Activated CD4-positive, alpha-beta T cell treated with anti-CD3 and anti-CD28 coated beads for 36 hours (primary cell): ENCODE data around the gene AOC3. TPM values are rescaled to one million over a fixed set of nuclear protein-coding genes. Genes with fewer than 3 reads are reported as not detected.
"Not testable (repeated sequence)": the region's sequence is repeated elsewhere in the genome, so short reads cannot be mapped to it uniquely, and the experiment has no call there.

Experiments
- ATAC-seq: fragments of 200-7000 bp; cut with Tn5 transposase; one replicate; pipeline ENCODE4 v1.10.0; 2021; ENCODE audit warnings: mild to moderate bottlenecking, moderate library complexity
- CTCF ChIA-PET: fragments of 350-600 bp; sonication (Branson Sonifier 250); formaldehyde crosslinking; loops from one replicate; lab custom pipeline; 2021; ENCODE audit warnings: antibody characterized with exemption; lab: Charles Lee
- POLR2A ChIA-PET: fragments of 350-600 bp; sonication (Branson Sonifier 250); formaldehyde crosslinking; loops from one replicate; lab custom pipeline; 2021; ENCODE audit warnings: antibody characterized with exemption, inconsistent platforms; lab: Charles Lee
- DNase-seq: peaks from one replicate; pipeline ENCODE4 v3.0.0-alpha.2; 2020
- H3K27ac Mint-ChIP-seq: one replicate; pipeline ENCODE4 v1.8.0; 2021; ENCODE audit warnings: mixed read lengths
- H3K27me3 Mint-ChIP-seq: one replicate; pipeline ENCODE4 v1.8.0; 2021; ENCODE audit warnings: mixed read lengths
- H3K36me3 Mint-ChIP-seq: one replicate; pipeline ENCODE4 v1.8.0; 2021; ENCODE audit warnings: low read depth, mixed read lengths
- H3K4me1 Mint-ChIP-seq: one replicate; pipeline ENCODE4 v1.8.0; 2021; ENCODE audit warnings: mixed read lengths
- H3K4me3 Mint-ChIP-seq: one replicate; pipeline ENCODE4 v1.8.0; 2021; ENCODE audit warnings: mild to moderate bottlenecking, moderate library complexity, mixed read lengths
- H3K9me3 Mint-ChIP-seq: one replicate; pipeline ENCODE4 v1.8.0; 2021; ENCODE audit warnings: low read depth, mixed read lengths
- intact Hi-C, 2 experiments: fragments of 100-400 bp; cut with DNase I in 1 of 2; cut with micrococcal nuclease in 1 of 2; formaldehyde crosslinking; loops; one replicate each; pipeline versions ENCODE4 v1.14.2 to v1.15.1; 2022 to 2024; cut with DNase I, micrococcal nuclease
- total RNA-seq, 2 experiments: library from RNA; stranded (reverse); gene quantifications; one replicate each; pipeline ENCODE4 v1.2.3, GENCODE V29; 2021

The AOC3 gene
- total RNA-seq, 2 experiments from 2014 or later, result 1.2 to 2.0 TPM

DNA sequence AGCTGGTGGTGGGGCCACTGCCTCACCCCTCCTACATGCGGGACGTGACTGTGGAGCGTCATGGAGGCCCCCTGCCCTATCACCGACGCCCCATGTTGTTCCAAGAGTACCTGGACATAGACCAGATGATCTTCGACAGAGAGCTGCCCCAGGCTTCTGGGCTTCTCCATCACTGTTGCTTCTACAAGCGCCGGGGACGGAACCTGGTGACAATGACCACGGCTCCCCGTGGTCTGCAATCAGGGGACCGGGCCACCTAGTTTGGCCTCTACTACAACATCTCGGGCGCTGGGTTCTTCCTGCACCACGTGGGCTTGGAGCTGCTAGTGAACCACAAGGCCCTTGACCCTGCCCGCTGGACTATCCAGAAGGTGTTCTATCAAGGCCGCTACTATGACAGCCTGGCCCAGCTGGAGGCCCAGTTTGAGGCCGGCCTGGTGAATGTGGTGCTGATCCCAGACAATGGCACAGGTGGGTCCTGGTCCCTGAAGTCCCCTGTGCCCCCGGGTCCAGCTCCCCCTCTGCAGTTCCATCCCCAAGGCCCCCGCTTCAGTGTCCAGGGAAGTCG, 16.8 kb downstream of the AOC3 start:
- H3K27me3 Mint-ChIP-seq, H3K9me3 Mint-ChIP-seq, H3K27ac Mint-ChIP-seq, DNase-seq, H3K4me3 Mint-ChIP-seq, ATAC-seq, H3K36me3 Mint-ChIP-seq, POLR2A ChIA-PET, H3K4me1 Mint-ChIP-seq, intact Hi-C loops: not testable (repeated sequence)
- CTCF ChIA-PET, result interaction anchor here (0.8 kb wide), 1 partner anchor 12 kb away, joined by 3 read pairs; no protein-coding TSS in a partner anchor

- Mint-ChIP-seq H3K36me3 (no peaks in the 10 kb centered on the region), H3K4me3 (no peak overlapping the region), H3K4me1 (no peaks in the 10 kb centered on the region), H3K27me3 (peaks cover 5% of the 10 kb centered on the region), H3K9me3 (no peaks in the 10 kb centered on the region), H3K27ac (no peak overlapping the region)
- intact Hi-C loops, result no loop called here
- ATAC-seq, result no peak
- ChIA-PET POLR2A (no interaction called here), CTCF (interaction anchor here (0.6 kb wide), 1 partner anchor 95 kb away, joined by 3 read pairs; no protein-coding TSS in a partner anchor)
- DNase-seq, result no peak
Measured at GRCh38 chr17:42868338-42868737, 17.3 kb downstream of the AOC3 start.

GRCh38 chr17:42871647-42872046, 20.6 kb downstream of the AOC3 start:
- POLR2A ChIA-PET, result no interaction called here
- H3K4me1 Mint-ChIP-seq, result no peaks in the 10 kb centered on the region
- DNase-seq (no peak), ATAC-seq (no peak)
- H3K9me3 Mint-ChIP-seq, result no peaks in the 10 kb centered on the region
- intact Hi-C loops, result no loop called here
- peaks cover 5% of the 10 kb centered on the region for H3K27me3 Mint-ChIP-seq
- H3K36me3 Mint-ChIP-seq, result no peaks in the 10 kb centered on the region
- no peak overlapping the region for H3K27ac Mint-ChIP-seq
- H3K4me3 Mint-ChIP-seq, result no peak overlapping the region
- CTCF ChIA-PET, result no interaction called here

DNA sequence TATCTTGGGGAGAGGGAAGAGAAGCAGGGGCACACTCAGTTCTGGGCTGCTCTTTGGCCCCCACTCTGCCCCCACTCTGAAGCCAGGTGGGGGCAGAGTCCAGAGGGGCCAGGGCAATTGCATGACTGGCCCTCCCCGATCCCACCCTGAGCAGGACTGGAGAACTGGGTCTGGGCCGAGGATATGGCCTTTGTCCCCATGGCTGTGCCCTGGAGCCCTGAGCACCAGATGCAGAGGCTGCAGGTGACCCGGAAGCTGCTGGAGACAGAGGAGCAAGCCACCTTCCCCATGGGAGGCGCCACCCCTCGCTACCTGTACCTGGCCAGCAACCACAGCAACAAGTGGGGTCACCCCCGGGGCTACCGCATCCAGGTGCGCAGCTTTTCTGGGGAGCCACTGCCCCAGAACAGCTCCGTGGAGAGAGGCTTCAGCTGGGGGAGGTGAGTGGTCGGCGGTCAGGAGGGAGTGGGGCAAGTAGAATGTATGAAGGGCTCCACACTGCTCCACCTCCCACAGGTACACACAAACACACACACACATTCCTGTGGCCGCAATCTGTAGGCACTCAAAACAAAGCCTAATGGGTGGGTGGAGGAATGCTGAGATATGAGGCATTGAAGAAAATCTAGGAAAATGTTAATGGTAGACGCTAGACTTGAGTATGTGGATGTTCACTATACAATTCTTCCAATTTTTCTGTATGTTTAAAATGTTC, 21.4 kb downstream of the AOC3 start:
- Mint-ChIP-seq H3K4me3 (no peak overlapping the region), H3K27ac (no peak overlapping the region), H3K27me3 (peaks cover 6% of the 10 kb centered on the region), H3K9me3 (no peaks in the 10 kb centered on the region), H3K36me3 (no peaks in the 10 kb centered on the region), H3K4me1 (no peaks in the 10 kb centered on the region)
- intact Hi-C loops, result no loop called here
- POLR2A ChIA-PET, result no interaction called here
- CTCF ChIA-PET, result no interaction called here
- ATAC-seq, result no peak
- no peak for DNase-seq

DNA sequence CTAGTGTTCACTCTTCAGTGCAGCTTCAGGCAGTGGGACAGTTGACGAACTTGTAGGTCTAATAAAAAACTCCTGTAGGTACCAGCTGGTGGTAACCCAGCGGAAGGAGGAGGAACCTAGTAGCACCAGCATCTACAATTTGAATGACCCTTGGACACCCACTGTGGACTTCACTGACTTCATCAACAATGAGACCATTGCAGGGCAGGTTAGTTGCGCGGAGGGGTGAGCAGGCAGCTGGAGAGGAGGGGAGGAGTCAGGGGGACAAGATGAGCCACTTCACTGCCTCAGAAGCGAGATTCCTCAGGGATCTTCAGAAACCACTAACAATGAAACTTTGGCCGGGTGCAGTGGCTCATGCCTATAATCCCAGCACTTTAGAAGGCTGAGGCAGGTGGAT, 22.3 kb downstream of the AOC3 start:
- H3K27me3 Mint-ChIP-seq, result peaks cover 10% of the 10 kb centered on the region
- intact Hi-C loops, result no loop called here
- no peak overlapping the region for H3K4me3 Mint-ChIP-seq
- CTCF ChIA-PET, result no interaction called here
- ATAC-seq, result no peak
- DNase-seq, result no peak
- H3K4me1 Mint-ChIP-seq, result no peaks in the 10 kb centered on the region
- no peaks in the 10 kb centered on the region for H3K36me3 Mint-ChIP-seq
- no peaks in the 10 kb centered on the region for H3K9me3 Mint-ChIP-seq
- H3K27ac Mint-ChIP-seq, result no peak overlapping the region
- POLR2A ChIA-PET, result no interaction called here

- not testable (repeated sequence) for ATAC-seq, H3K36me3 Mint-ChIP-seq
- H3K27me3 Mint-ChIP-seq, result peaks cover 15% of the 10 kb centered on the region
Measured at GRCh38 chr17:42873932-42874695, 23.1 kb downstream of the AOC3 start.

DNA sequence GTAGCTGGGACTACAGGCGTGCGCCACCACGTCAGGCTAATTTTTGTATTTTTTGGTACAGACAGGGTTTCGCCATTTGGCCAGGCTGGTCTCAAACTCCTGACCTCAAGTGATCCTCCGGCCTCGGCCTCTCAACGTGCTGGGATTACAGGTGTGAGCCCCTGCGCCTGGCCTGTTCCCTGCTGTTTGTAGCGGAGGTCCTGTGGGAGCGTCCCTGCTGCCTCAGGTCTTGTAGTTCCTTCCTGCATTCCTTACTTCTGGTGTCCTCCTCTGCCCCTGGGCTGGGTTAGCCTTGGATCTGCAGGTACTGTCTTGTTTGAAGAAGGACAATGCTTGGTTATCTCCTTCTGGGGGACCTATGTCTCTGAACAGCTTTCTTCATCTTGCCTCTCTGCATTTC, 26.0 kb downstream of the AOC3 start:
- CTCF ChIA-PET, result no interaction called here

More at GRCh38 chr17:42873932-42874695, 23.1 kb downstream of the AOC3 start:
- POLR2A ChIA-PET, H3K4me3 Mint-ChIP-seq, DNase-seq, intact Hi-C loops, H3K9me3 Mint-ChIP-seq, H3K27ac Mint-ChIP-seq, CTCF ChIA-PET, H3K4me1 Mint-ChIP-seq: not testable (repeated sequence)

DNA sequence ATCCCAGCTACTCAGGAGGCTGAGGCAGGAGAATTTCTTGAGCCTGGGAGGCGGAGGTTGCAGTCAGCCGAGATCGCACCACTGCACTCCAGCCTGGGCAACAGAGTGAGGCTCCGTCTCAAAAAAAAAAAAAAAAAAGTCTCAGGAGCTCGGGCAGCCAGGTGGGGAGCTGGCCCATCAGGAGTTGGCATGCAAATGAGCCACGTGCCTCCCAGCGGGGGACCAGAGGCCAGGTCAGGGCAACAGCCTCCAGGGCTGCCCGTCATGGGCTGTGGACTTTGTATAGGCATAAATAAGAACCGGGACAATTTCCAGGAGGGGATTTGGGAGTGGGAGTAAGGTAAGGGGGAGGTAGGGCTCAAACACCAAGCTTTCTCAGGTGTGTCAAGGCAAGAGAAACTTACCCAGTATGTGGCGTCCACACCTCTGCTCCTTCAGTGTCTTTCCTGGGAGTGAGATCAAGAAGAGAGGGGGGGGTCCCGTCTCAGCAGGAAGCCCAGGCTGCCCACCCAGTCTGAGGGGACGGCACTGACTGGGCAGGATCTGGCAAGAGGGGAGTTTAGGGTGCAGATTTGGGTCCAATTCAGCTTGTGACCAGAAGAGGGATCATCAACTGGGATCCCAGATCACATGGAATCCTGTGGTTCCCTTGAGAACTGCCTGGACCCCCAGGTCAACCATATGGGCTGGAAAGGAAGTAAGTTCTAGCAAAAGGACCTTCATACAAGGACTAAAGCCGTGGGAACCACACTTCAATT, 27.3 kb downstream of the AOC3 start:
- POLR2A ChIA-PET, result no interaction called here
- no peak overlapping the region for H3K27ac Mint-ChIP-seq
- CTCF ChIA-PET, result interaction anchor here (0.7 kb wide), 1 partner anchor 325 kb away, joined by 3 read pairs; no protein-coding TSS in a partner anchor

More for the DNA sequence above, 26.0 kb downstream of the AOC3 start:
- Mint-ChIP-seq H3K27me3 (peaks cover 20% of the 10 kb centered on the region), H3K4me1 (no peaks in the 10 kb centered on the region), H3K9me3 (no peaks in the 10 kb centered on the region), H3K4me3 (no peak overlapping the region), H3K27ac (no peak overlapping the region), H3K36me3 (no peaks in the 10 kb centered on the region)
- POLR2A ChIA-PET, result no interaction called here
- intact Hi-C loops, result no loop called here
- DNase-seq, result no peak
- no peak for ATAC-seq

DNA sequence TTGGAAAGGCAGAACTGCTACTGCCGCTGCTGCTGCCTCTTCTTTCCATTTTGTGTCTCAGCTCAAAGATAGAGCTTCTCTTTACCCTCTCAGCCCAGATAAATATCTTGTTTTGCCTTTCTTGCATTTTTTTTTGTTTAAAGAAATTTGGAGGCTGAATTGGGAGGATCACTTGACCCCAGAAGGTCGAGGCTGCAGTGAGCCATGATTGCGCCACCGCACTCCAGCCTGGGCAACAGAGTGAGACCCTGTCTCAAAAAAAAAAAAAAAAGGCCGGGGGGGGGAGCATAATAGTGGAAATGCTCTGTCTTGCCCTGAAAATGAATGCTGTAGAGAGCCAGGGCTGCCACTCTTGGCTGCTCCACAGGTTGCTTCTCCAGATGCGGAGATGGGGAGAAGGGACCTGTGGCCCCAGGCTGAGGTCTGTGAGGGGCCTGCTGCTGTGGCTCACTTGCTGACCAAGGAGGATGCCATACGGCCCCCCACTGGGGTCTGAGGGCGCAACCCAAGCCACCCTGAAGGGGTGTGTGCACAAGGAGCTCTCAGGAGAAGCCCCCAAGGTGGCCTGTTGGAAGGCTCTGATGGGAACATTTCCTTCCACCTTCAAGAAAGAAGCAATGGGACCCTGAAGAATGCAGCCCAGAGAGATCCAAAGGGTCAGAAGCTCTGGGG, 28.1 kb downstream of the AOC3 start:
- ATAC-seq (no peak), DNase-seq (no peak)
- Mint-ChIP-seq H3K27ac (no peak overlapping the region), H3K36me3 (no peaks in the 10 kb centered on the region), H3K4me1 (no peaks in the 10 kb centered on the region), H3K27me3 (peaks cover 20% of the 10 kb centered on the region), H3K4me3 (no peak overlapping the region), H3K9me3 (no peaks in the 10 kb centered on the region)
- intact Hi-C loops, result no loop called here
- ChIA-PET POLR2A (no interaction called here), CTCF (interaction anchor here (0.7 to 1.4 kb wide), 2 partner anchors 17 to 326 kb away, joined by 3 read pairs; no protein-coding TSS in a partner anchor)

More for the DNA sequence above, 27.3 kb downstream of the AOC3 start:
- no peaks in the 10 kb centered on the region for H3K36me3 Mint-ChIP-seq
- H3K4me1 Mint-ChIP-seq, result no peaks in the 10 kb centered on the region
- DNase-seq, result no peak
- H3K27me3 Mint-ChIP-seq, result peaks cover 20% of the 10 kb centered on the region
- no peaks in the 10 kb centered on the region for H3K9me3 Mint-ChIP-seq
- ATAC-seq, result no peak
- intact Hi-C loops, result no loop called here
- H3K4me3 Mint-ChIP-seq, result no peak overlapping the region

DNA sequence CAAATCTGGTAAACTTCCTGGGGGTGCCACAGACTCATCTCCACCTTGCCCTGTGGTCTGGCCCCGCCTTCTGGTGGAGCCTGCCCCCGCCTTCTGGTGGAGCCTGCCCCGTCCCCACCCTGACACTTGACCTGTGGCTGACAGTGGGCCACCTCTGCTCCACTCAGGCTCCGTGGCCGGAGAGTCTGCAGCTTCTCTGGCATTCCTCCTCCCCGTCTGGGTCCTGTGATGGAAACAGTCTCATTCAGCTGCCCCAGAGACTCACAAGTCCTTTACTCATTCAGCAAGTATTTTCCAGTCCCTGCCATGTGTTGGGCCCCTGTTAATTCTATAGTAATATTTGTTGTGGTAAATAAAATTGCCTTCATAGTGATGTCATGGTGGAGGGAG, 28.6 kb downstream of the AOC3 start:
- H3K4me3 Mint-ChIP-seq, result no peak overlapping the region
- no peak for ATAC-seq
- no peak overlapping the region for H3K27ac Mint-ChIP-seq
- no peaks in the 10 kb centered on the region for H3K36me3 Mint-ChIP-seq
- ChIA-PET CTCF (interaction anchor here (1.4 kb wide), 1 partner anchor 17 kb away, joined by 3 read pairs; no protein-coding TSS in a partner anchor), POLR2A (no interaction called here)
- H3K9me3 Mint-ChIP-seq, result no peaks in the 10 kb centered on the region
- H3K27me3 Mint-ChIP-seq, result peaks cover 20% of the 10 kb centered on the region
- DNase-seq, result no peak
- intact Hi-C loops, result no loop called here
- no peaks in the 10 kb centered on the region for H3K4me1 Mint-ChIP-seq
